Neural crest cell (in vitro differentiated cells): ENCODE data around the gene MEX3A. TPM values are rescaled to one million over a fixed set of nuclear protein-coding genes. Genes with fewer than 3 reads are reported as not detected.

ENCODE experiments used
- DNase-seq: peaks from one replicate; pipeline ENCODE4 v3.0.0; 2021; ENCODE audit warnings: low read depth, mixed read lengths, low spot score
- H3K27ac Mint-ChIP-seq: one replicate; pipeline ENCODE4 v1.8.0; 2021; ENCODE audit warnings: mild to moderate bottlenecking, mixed read lengths; ENCODE audit not compliant: unreplicated experiment
- H3K27me3 Mint-ChIP-seq: 2 replicates; pipeline ENCODE4 v1.8.0; 2021; ENCODE audit warnings: low read depth, mild to moderate bottlenecking, mixed read lengths
- H3K36me3 Mint-ChIP-seq: 2 replicates; pipeline ENCODE4 v1.8.0; 2021; ENCODE audit warnings: low read depth, mild to moderate bottlenecking, mixed read lengths
- H3K4me1 Mint-ChIP-seq: 2 replicates; pipeline ENCODE4 v1.8.0; 2021; ENCODE audit warnings: mixed read lengths
- H3K4me3 Mint-ChIP-seq: one replicate; pipeline ENCODE4 v1.8.0; 2021; ENCODE audit warnings: mild to moderate bottlenecking, mixed read lengths
- H3K9me3 Mint-ChIP-seq: 2 replicates; pipeline ENCODE4 v1.8.0; 2021; ENCODE audit warnings: mixed read lengths
- CTCF ChIP-seq: fragments of 200-600 bp; sonication (generic); conservative IDR thresholded peaks from 2 replicates; pipeline ENCODE4 v1.5.0; 2021; ENCODE audit warnings: antibody characterized with exemption, mild to moderate bottlenecking
- total RNA-seq: library from RNA; stranded (reverse); gene quantifications from 2 replicates; pipeline ENCODE4 v1.2.1, GENCODE V29; 2021

MEX3A gene
- total RNA-seq, 1 donor from 2014 or later: 114 TPM

GRCh38 chr1:156078728-156079127 is 3.5 kb downstream of the MEX3A start:
- H3K9me3 Mint-ChIP-seq: no peaks in the 10 kb centered on the region
- no peak for DNase-seq
- H3K36me3 Mint-ChIP-seq: peaks cover 26% of the 10 kb centered on the region
- no peak for TF ChIP-seq CTCF
- peaks cover 69% of the 10 kb centered on the region for H3K4me1 Mint-ChIP-seq
- H3K4me3 Mint-ChIP-seq: peak overlapping the region; percentile 100
- no peaks in the 10 kb centered on the region for H3K27me3 Mint-ChIP-seq
- H3K27ac Mint-ChIP-seq: peak overlapping the region; percentile 68

GRCh38 chr1:156077430-156077760 is 4.9 kb downstream of the MEX3A start:
- Mint-ChIP-seq H3K4me1 (peaks cover 74% of the 10 kb centered on the region), H3K36me3 (peaks cover 30% of the 10 kb centered on the region), H3K4me3 (peak overlapping the region; percentile 100), H3K27ac (peak overlapping the region; percentile 37), H3K27me3 (no peaks in the 10 kb centered on the region), H3K9me3 (no peaks in the 10 kb centered on the region)
- no peak for TF ChIP-seq CTCF
- DNase-seq: no peak

DNA sequence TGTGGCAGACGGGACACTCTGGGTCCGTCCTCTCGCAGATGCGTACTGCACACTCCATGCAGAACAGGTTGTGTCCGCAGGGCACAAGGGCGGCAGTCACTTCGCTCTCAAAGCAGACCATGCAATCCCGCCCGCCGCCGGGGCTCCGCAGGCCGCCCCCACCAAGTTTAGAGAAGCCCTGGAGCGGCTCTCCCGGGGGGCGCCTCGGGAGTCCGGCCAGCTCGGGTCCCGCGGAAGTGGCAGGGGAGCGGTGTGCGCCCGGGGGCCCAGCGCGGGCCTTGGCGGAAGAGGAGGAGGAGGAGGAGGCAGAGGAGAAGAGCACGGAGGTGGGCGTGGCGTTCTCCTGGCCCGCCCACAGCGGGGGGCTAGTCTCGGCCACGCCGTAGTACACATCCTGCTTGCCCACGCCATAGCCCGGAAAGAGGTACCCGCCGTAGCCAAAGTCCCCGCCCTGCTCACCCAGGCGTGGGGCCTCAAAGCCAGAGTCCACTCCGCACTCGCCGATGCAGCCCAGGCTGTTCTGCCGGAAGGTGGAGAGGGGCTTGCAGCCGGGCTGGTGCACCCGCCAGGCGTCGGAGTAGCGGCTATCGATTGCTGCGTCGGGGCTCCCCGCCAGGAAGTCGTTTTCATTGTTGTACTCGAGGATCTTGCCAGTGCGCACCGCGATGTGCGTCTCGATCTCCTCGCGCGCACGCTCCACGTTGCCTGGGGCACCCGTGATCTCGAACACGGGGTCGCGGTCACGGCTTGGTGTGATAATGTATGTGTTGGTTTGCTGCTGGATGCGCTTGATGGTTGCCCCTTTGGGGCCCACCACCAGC is 5.4 kb downstream of the MEX3A start:
- Mint-ChIP-seq H3K27ac (peak overlapping the region; percentile 81), H3K9me3 (no peaks in the 10 kb centered on the region), H3K36me3 (peaks cover 30% of the 10 kb centered on the region), H3K4me3 (peak overlapping the region; percentile 100), H3K4me1 (peaks cover 80% of the 10 kb centered on the region), H3K27me3 (no peaks in the 10 kb centered on the region)
- DNase-seq: peak; percentile 36
- TF ChIP-seq CTCF: no peak

DNA sequence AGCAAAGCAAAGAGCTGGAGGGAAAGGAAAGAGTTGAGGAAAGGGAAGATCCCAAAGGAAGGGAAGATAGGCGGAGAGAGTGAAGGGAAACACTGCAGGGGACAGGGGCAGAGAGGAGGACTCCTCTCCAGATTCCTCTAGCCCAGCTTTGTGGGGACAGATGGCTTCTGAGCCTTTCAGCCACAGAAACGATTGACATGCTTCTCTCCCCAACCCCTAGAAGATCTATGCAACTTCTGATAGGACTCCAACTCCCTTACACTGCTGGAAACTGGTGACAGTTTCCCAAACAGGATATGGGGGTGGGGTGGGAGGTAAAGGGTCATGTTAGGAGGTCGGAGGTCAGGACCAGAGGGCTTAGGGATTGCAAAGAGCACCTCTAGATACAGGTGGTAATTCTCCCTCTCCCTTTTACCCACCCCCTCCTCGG is 6.5 kb downstream of the MEX3A start:
- Mint-ChIP-seq H3K4me3 (peak overlapping the region; percentile 100), H3K27ac (no peak overlapping the region), H3K9me3 (no peaks in the 10 kb centered on the region), H3K36me3 (peaks cover 30% of the 10 kb centered on the region), H3K4me1 (peaks cover 87% of the 10 kb centered on the region), H3K27me3 (peaks cover 5% of the 10 kb centered on the region)
- DNase-seq: no peak
- no peak for TF ChIP-seq CTCF

- H3K4me3 Mint-ChIP-seq: peak overlapping the region; percentile 100
- DNase-seq: no peak
- H3K4me1 Mint-ChIP-seq: peaks cover 92% of the 10 kb centered on the region
- peaks cover 8% of the 10 kb centered on the region for H3K27me3 Mint-ChIP-seq
- H3K9me3 Mint-ChIP-seq: no peaks in the 10 kb centered on the region
- no peak for TF ChIP-seq CTCF
- H3K36me3 Mint-ChIP-seq: peaks cover 30% of the 10 kb centered on the region
- H3K27ac Mint-ChIP-seq: no peak overlapping the region
Measured at GRCh38 chr1:156075162-156075561, 7.1 kb downstream of the MEX3A start.
